Liver (tissue), 3 donors: ENCODE data around the gene NCAM2.

Experiments used
- EGR1 ChIP-seq, 2 donors: IDR thresholded peaks; 2 replicates each; pipeline ENCODE4 v1.6.1; 2016 to 2018; ENCODE audit warnings: antibody characterized with exemption in 2 of 2, low read depth in 2 of 2
- GABPA ChIP-seq, 2 donors: IDR thresholded peaks in 1 of 2; conservative IDR thresholded peaks in 1 of 2; 2 replicates each; pipeline ENCODE4 v1.6.1; 2016; ENCODE audit warnings: antibody characterized with exemption in 2 of 2, mild to moderate bottlenecking in 1 of 2, moderate library complexity in 1 of 2
- RAD21 ChIP-seq, 2 donors: IDR thresholded peaks; 2 replicates each; pipeline ENCODE4 v1.6.1; 2016; ENCODE audit warnings: antibody characterized with exemption in 2 of 2, mild to moderate bottlenecking in 2 of 2
- RXRA ChIP-seq, 2 donors: IDR thresholded peaks; 2 replicates each; pipeline ENCODE4 v1.6.1; 2017 to 2018; ENCODE audit warnings: antibody characterized with exemption in 2 of 2, mild to moderate bottlenecking in 1 of 2
- TAF1 ChIP-seq: conservative IDR thresholded peaks from 2 replicates; pipeline ENCODE4 v1.6.1; 2016; ENCODE audit warnings: antibody characterized with exemption, mild to moderate bottlenecking
- TF ChIP-seq, protein P1 (sequence below): fragments of 150-350 bp; IDR thresholded peaks from 2 replicates; pipeline ENCODE4 v1.5.1; 2017; ENCODE audit warnings: improper control_type of control experiment, low read depth, low read length; ENCODE audit not compliant: missing input control
- TF ChIP-seq, protein P2 (sequence below): IDR thresholded peaks from 2 replicates; pipeline ENCODE4 v1.6.1; 2016; ENCODE audit warnings: antibody characterized with exemption
- TF ChIP-seq, protein P3 (sequence below): IDR thresholded peaks from 2 replicates; pipeline ENCODE4 v1.6.1; 2016; ENCODE audit warnings: antibody characterized with exemption, mild to moderate bottlenecking
- TF ChIP-seq, protein P4 (sequence below): IDR thresholded peaks from 2 replicates; pipeline ENCODE4 v1.6.1; 2016; ENCODE audit warnings: antibody characterized with exemption
- donor health status: healthy.
- donor health status: healthy.

DNA sequence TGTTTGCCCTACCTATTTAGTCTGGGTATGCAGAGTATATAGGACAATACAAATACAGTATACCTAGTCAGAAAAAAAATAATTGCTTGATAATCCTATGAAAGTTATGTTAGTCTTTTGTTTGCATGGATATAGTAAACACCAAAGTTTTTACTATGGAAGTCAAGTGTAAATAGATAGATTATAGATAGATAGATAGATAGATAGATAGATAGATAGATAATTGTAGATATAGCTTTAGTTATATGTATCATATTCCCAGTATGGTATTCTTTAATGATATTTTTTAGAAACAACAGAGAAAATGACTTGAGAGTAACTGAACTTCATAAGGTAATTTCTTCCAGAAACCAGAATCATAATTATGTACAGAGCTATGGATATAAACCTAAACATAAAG lies 158.2 kb downstream of the NCAM2 start:
- no peak for TF ChIP-seq GABPA (IDR thresholded peaks at IDR 0.05 in 1 of 2, conservative IDR thresholded peaks at IDR 0.05 in 1 of 2)
- TF ChIP-seq, protein P1, sequence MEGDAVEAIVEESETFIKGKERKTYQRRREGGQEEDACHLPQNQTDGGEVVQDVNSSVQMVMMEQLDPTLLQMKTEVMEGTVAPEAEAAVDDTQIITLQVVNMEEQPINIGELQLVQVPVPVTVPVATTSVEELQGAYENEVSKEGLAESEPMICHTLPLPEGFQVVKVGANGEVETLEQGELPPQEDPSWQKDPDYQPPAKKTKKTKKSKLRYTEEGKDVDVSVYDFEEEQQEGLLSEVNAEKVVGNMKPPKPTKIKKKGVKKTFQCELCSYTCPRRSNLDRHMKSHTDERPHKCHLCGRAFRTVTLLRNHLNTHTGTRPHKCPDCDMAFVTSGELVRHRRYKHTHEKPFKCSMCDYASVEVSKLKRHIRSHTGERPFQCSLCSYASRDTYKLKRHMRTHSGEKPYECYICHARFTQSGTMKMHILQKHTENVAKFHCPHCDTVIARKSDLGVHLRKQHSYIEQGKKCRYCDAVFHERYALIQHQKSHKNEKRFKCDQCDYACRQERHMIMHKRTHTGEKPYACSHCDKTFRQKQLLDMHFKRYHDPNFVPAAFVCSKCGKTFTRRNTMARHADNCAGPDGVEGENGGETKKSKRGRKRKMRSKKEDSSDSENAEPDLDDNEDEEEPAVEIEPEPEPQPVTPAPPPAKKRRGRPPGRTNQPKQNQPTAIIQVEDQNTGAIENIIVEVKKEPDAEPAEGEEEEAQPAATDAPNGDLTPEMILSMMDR, result no peak
- no peak for TF ChIP-seq RXRA (IDR thresholded peaks at IDR 0.05)
- TF ChIP-seq, protein P2, sequence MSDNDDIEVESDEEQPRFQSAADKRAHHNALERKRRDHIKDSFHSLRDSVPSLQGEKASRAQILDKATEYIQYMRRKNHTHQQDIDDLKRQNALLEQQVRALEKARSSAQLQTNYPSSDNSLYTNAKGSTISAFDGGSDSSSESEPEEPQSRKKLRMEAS, result no peak
- TF ChIP-seq, protein P3, sequence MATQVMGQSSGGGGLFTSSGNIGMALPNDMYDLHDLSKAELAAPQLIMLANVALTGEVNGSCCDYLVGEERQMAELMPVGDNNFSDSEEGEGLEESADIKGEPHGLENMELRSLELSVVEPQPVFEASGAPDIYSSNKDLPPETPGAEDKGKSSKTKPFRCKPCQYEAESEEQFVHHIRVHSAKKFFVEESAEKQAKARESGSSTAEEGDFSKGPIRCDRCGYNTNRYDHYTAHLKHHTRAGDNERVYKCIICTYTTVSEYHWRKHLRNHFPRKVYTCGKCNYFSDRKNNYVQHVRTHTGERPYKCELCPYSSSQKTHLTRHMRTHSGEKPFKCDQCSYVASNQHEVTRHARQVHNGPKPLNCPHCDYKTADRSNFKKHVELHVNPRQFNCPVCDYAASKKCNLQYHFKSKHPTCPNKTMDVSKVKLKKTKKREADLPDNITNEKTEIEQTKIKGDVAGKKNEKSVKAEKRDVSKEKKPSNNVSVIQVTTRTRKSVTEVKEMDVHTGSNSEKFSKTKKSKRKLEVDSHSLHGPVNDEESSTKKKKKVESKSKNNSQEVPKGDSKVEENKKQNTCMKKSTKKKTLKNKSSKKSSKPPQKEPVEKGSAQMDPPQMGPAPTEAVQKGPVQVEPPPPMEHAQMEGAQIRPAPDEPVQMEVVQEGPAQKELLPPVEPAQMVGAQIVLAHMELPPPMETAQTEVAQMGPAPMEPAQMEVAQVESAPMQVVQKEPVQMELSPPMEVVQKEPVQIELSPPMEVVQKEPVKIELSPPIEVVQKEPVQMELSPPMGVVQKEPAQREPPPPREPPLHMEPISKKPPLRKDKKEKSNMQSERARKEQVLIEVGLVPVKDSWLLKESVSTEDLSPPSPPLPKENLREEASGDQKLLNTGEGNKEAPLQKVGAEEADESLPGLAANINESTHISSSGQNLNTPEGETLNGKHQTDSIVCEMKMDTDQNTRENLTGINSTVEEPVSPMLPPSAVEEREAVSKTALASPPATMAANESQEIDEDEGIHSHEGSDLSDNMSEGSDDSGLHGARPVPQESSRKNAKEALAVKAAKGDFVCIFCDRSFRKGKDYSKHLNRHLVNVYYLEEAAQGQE, result no peak
- no peak for TF ChIP-seq EGR1 (IDR thresholded peaks at IDR 0.05; ENCODE audit: low read depth in 2 of 2)
- TF ChIP-seq, protein P4, sequence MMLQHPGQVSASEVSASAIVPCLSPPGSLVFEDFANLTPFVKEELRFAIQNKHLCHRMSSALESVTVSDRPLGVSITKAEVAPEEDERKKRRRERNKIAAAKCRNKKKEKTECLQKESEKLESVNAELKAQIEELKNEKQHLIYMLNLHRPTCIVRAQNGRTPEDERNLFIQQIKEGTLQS, result no peak
- no peak for TF ChIP-seq RAD21 (IDR thresholded peaks at IDR 0.05)
- TF ChIP-seq TAF1, result no peak
